GM21390 (cell line): ENCODE results near the gene ST6GALNAC2.

ENCODE experiments used
- ATAC-seq: cut with Tn5 transposase; IDR thresholded peaks from one replicate; pipeline ENCODE4 v1.9.1; 2021; ENCODE audit not compliant: unreplicated experiment

Gene ST6GALNAC2

DNA sequence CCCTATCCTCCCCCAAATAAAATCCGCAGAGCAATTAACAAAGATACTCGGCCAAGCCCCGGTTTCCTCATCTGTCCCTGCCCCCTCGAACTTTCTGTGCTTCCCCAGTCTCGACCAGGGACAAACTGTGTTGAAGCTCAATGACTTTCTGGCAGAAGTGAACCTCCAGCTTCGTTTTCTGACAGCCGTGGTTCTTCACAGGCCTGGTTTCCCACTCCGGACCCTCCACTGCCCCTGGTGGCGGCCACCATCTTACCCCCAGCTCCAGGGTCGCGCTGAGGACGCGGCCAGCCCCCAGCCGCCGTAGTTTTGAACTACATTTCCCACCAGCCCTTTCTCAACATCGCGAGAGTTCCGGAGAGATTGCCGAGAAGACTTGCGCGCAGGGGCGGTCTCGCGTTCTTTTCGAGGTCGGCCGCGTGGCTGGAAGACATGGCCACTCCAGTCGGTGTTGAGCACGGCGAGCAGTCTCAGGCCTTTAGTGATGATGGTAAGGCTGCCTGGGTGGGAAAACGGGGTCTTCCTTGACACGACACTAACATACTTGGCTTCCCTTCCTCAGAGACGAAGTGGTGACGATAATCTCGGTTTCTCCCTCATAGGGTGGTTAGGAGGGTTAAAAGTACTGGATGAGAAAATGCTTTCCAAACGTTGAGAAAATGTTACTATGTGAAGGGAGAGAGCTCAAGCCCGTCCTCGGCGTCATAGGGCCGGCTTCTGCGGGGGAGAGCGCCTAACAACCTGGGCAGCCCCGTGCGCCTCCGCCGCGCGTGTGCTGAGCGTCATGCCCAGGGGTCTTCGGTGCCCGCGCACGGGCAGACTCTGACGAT, 28.1 kb downstream of the ST6GALNAC2 start:
- ATAC-seq = peak; percentile 79

DNA sequence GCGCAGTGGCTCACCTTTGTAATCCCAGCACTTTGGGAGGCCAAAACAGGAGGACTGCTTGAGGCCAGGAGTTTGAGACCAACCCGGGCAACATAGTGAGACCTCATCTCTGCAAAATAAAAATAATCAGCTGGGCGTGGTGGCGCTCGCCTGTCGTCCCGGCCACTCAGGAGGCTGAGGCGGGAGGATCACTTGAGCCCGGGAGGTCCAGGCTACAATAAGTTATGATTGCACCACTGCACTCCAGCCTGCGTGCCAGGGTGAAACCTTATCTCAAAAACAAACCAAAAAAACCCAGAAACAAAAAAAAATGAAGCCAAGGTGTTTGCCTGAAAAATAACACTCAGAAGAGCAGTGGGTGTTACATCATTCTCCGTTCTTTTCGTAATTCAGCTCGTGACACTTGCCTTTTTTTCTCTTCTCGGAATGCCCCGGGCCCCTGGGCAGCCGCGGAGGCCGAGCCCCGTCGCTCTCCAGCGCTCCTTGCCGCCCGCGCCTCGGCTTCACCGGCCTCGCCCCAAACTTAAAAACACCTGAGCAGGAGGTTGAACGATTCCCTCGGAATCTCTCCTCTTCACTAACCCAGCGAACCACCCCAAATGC, 28.8 kb downstream of the ST6GALNAC2 start:
- peak; percentile 29 for ATAC-seq

DNA sequence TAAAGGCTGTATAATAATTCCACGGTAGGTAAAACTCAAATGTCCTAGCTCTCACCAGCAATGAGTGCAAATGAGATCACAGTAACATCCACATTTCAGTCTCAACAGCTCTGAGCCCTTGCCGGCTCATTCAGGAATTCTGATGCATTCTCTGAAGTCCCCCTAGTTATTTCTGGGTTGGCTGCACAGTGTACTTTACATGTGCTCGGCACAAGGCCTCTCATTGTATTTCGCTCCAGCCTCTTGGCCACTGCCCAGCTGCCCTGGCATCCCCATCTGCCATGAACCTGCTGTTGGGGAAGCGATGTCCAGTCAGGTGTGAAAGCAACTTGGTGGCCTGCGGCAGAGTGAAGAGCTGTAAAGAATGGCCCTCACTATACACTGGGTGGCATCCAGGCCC, 31.5 kb downstream of the ST6GALNAC2 start:
- ATAC-seq = no peak

DNA sequence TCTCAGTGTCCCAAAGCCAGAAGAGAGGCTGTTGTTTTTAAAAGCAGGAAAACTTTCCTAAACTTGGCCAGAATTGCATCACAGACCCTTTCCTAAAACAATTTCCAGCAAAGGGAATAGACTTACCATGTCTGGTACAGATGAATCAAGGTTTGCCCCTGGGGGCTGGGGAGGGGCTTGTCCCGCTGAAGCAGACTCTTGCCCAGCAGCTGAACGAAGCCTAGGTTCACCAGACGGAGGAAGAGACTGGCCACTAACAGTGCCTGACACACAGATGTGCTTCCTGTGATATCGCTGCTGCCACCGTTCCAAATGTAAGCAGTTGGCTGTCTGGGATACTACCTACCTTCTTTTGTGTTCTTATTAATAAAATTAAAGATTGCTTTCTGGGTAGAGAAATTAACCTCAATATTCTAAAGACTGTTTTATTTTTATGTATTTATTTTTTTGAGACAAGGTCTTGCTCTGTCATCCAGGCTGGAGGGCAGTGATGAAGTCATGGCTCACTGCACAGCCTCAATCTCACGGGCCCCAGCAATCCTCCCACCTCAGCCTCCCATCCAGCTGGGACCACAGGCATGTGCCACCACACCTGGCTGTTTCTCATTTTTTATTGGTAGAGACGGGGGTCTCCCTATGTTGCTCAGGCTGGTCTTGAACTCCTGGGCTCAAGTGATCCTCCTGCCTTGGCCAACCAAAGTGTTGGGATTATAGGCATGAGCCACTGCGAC, 32.3 kb downstream of the ST6GALNAC2 start:
- ATAC-seq = no peak

DNA sequence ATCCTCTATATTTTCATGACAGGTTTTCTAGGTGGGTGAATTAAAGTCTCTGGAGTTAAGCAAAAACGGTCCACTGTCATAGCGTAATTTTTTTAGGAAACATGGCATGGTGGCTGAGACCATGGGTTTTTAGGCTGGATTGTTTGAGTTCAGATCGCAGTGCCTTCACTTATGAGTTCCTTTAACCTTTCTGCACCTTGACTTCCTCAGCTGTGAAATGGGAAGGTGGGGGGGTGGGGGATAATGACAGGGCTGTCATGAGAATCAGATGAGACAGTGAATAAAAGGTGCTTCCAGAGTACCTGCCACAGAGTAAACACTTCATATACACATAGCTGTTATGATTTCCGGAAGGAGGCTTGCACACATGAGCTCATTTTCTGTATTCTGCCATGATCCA, 34.0 kb downstream of the ST6GALNAC2 start:
- ATAC-seq = no peak

DNA sequence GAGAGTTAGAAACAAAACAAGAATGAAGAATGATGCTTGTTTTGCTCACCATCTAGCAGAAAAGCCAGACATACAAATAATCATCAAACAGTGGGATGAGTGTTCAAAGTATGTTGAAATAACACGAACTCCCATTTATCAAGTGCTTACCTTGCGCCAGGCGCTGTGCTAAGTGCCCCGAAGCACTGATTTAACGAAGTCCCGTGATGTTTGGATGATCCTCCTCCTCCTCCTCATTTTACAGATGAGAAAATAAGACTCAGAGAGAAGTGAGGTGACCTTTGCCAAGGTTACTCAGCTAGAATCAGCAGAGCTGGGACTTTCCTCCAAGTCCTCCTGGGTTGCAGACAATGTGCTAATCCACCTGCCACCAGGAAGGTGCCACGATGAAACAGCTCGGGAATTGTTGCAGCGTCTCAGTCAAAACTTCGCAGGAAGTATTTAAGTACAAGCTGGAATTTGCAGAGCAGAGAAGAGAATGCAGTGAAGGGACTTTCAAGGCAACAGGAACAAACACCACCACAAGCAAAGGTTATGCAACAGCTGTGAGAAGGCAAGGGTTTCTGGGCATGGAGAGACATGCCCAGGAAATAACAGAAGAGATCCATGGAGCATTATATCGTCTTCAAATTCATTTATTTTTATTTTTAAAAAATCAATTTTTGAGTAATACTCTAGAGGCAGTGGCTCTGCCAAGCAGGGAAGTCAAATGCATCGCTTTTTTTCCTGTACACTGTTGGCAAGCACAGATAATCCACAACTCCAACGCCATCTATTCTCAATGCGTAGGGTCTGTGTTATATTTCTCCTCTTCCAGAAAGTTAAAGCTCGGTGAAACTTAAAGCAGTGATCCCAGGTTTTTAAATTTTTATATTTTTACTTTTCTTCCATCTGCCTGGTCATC, 34.7 kb downstream of the ST6GALNAC2 start:
- no peak for ATAC-seq

DNA sequence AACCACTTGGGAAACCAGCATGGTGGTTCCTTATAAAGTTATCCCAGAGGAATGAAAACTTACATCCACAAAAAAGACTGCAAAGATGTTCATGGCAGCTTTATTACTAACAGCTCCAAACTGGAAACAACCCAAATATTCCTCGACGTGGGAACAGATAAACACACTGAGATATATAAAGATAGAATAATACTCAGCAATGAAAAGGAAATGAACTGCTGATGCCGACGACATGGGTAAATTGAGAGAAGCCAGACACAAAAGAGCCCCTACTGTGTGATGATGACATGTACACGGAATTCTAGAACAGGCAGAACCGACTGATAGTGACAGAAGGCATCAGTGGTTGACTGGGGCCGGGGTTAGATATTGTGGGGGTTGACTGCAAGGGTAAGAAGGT, 36.1 kb downstream of the ST6GALNAC2 start:
- ATAC-seq = no peak

DNA sequence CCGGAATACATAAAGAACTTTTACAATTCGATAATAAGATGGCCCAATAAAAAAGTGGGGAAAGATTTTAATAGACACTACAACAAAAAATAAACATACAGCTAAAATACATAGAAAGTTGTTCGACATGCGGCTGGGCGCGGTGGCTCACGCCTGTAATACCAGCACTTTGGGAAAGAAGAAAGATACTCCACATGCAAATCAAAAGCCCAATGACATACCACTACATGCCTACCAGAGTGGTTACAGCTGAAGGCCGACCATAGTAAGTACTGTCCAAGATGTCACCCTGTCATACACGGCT, 36.5 kb downstream of the ST6GALNAC2 start:
- no peak for ATAC-seq

DNA sequence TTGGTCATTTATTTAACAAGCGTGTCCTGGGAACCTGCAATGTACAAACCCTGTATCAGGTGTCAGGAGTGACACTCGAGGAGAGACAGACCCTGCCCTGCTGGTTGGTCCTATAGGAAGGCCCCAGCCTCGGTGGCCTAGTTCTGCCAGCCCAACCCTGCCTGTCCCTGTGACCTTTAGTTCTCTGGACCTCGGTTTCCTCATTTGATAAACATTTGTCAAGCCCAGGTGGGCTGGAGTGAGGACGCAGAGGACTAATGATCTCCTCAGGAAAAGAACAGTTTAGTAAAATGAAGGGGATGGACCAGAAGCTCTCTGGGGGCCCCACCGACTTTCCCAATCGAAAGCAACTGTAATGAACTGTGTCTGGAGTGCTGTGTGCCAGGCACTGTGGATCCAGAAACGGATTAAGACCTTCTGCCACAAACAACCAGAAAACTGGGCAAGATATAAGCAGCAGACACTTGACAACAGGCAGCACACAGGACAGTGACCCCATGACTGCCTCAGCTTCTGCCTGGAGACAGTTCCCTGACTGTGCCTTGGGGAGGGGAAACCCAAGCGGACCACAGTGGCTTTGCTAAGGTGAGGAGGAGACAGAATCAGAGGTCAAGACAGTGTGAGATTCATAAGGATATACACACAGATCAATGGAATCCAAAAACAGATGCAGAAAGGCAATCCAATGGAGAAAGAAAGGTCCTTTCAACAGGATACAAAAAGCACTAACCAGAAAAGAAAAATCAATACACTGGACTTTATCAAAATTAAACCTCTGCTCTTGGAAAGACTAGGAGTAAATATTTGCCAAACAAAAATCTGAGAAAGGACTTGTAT, 37.1 kb downstream of the ST6GALNAC2 start:
- no peak for ATAC-seq

DNA sequence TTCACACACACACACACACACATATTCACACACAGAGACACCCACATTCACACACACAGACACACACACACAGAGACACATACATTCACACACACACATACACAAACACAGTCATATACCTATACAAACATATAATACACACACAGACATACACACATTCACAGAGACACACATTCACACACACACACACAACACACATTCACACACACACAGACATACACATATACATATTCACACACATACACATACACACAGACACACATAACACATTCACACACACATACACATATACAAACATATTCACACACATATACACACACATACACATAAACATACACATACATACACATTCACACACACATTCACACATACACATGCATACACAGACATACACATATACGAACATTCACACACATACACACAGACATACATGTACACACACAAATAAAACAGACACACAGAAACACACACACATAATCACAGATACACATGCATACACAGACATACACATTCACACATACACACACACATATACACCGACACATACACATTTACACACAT, 37.9 kb downstream of the ST6GALNAC2 start:
- no peak for ATAC-seq

DNA sequence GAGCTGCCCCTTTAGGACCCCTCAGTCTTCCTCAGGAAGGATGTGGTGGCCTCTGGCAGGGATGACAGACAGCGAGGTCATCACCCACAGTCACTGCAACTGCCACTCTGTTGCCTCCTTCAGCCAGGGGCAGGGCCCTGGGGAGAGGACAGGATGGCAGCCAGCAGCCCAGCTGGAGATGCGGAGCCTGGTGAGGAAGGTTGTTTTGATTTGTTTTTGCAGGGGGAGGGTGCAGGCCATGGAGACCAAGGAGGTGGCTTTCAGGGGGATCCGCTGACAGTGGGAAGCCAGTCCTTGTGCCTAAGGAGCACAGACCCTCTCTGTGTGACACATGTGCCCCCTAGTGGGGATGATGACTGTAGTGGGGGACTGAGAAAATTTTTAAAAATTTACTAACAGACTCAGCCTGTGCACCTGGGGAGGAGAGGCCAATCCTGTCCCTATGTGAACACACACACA, 38.4 kb downstream of the ST6GALNAC2 start:
- no peak for ATAC-seq

DNA sequence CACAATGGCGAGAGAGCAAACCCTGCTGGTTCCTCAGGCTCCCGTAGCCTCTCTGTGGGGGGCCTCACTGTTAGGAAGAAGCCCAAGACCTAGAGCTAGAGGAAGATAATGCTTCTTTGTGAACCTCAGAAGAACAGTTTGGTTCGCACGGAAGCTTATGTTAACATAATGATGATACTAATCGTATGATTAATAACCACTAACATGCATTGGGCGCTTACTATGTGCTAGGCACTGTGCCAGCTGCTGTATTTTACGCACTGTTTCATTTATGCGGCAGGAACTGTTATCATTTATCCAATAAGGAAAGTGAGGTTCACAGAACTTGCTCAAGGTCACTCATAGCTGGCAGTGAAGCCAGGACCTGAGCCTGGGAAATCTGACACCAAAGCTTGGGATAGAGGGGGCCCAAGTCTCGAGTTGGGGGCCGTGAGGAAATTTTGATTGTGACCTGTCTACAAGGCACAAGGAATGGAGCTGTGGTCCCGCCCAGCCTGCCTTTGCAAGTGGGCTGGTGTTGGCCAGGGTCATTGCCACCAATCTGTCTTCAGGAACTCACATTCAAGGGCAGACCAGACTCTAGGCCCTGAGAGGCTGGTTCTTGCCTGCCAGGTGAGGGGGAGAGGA, 39.0 kb downstream of the ST6GALNAC2 start:
- no peak for ATAC-seq

DNA sequence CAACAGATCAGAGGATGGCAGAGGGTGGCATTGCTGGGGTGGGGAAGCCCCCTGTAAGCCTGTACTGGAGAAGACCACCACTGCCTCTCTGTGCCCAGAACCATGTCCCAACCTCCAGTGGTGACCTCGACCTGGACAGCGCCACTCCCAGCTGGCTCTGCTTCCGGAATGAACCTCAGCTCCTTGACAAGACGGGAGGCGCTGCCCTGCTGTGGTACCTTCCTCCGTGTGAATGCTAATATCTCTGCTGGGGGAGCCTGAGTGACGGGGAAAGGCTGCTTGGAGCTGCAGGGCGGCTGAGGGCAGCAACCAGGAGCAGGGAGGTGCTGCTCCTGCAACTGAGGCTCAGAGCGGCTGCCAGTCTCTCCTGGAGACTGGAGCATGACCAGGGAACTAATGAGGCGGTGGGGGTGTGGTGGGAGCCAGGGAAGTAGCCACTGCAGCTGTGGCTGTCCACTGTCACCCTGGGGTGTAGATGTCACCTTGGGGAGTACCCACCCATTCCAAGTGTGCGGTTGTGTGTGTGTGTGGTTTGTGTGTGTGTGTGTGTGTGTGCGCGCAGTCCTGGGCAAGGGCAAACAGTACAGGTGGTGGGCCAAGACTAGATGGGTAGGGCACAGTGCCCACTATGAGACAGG, 39.6 kb downstream of the ST6GALNAC2 start:
- no peak for ATAC-seq

DNA sequence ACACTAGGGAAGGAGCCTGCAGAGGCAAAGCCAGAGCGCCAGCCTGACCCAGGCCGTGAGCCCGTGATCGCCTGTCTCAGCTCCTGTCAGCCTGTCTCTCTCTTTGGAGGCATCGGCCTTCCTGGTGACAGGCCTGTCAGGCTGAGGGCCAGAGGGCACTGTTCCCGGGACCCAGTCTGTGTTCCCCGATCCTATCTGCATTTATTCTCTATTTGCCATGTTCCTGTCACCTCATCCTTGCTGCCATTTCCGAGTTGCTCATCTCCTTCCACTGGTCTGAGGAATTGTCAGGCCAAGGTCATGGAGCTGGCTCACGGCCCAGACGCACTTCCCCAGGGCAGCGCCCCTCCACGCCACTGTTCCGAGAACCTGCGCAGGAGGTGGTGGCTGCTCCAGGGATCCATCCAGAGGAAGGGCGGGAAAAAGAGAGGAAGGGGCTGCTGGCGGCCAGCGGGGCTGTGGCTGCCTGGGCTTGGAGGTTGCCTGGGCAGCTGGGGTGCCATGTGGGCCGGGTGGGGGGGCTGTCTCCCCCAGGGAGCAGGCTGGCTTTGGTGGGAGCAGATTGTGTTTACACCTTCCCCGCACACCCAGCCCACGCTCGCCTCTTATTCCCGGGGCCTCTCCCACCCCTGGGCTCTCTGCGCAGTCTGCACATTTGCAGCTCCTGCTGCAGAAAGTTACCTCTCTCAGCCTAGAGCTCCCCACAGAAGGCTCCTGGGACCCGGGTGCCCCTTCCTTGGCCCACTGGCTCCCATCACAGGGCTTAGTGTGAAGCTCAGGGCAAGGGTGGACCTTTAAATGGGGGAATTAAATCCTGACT, 40.9 kb downstream of the ST6GALNAC2 start:
- ATAC-seq = no peak

DNA sequence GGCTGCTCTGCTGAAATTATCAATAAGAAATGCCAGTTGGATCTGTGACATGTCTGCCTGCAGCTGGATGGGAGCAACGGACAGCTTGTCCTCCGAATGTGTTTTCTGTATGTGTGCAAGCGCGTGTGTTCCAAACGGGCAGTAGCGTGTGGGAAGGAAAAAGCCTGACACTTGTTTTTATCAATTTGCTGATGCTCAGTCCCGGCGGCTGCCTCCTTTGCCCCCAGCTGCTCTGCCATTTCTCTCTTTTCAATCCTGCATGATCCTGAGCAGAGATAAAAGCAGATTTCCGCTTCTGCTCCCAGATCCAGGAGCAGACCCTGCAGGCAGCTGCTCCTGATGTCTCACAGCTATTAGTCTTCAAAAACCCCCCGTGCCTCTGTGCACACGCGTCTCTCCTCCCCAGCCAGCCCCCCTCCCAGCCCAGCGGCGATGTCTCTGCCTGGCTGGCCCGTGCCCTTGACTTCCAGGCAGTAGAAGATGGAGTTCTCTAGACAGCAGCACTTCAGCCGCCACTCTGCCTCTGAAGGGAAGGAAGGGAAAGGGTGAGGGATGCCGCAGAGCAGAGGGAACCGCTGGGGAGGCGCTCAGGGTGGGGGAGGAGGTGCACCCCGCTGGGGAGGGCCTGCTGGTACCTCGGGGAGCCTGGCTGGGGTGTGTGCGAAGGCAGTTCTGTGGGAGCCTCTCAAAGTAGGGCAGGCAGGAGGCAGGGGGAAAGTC, 41.7 kb downstream of the ST6GALNAC2 start:
- ATAC-seq = no peak

DNA sequence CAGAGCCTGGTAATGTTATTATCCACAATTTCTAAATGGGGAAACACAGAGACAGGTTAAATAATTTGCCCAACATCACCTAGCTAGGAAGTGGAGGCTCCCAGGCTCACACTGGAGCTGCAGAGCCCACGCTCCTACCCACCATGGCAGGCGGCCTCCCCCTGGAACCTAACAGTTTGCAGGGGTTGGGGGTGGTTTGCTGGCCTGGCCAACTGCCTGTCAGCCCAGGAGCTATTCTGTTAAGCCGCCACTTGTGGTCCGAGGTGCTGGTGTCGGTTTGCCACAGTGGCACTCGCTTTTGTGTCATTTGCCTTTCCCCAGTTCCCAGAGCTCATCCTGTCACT, 42.2 kb downstream of the ST6GALNAC2 start:
- no peak for ATAC-seq

DNA sequence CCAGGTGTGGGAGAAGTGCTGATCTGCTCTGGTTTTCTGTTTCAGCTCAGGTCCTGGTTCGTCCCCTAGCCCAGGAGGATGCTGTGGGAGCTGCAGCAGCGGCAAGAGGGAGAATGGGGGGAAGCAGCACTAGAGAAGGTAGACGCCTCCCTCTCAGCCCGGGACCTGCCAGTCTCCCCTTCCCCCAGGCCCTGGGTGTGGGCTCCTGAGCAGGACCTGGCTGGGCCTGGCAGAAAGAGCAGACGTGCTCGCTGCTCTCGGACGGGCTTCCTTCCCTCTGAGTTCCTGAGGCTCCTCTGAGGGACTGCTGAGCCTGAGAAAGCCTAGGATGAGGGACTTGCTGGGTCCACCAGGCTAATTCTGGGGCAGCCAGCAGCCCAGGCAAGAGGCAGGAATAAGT, 42.7 kb downstream of the ST6GALNAC2 start:
- no peak for ATAC-seq

DNA sequence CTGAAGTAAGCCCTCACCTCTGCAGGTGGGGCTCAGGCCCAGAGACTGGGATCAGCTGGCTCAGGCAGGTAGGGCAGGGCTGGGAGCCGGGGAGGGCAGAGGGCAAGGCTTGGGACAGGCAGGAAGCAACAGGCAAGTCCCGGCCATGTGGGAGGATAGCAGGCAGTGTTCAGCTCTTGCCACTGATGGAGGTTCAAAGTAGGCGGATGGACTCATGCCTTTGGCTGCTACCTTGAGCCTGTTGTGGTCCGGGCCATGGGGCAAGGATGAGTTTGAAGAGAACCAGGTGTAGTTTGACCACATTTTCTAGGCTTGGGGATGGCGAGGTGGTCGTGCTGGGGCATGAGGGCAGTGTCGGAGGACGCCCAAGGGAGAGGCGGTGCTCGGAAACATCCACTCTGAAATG, 43.1 kb downstream of the ST6GALNAC2 start:
- ATAC-seq = no peak
